ENCODE results near the gene DENND11. TPM values are rescaled to one million over a fixed set of nuclear protein-coding genes. Genes with fewer than 3 reads are reported as not detected.

DENND11 gene
- total RNA-seq, 4 donors from 2014 or later = 4.9 to 8.2 (median 6.7) TPM

GRCh38 chr7:141739250-141739649, 37.3 kb upstream of the DENND11 start:
- H3K27me3 ChIP-seq = no peaks in the 10 kb centered on the region
- intact Hi-C loops (cut with DNase I; ENCODE audit: low total_unique reads) = loop anchor here (2.0 kb wide), 1 partner anchor 36 kb away; the partner anchor contains the start of gene DENND11
- peak overlapping the region in 2 of 4 donors; percentile 81 to 85 for H3K27ac ChIP-seq
- DNase-seq (no peak), ATAC-seq (no peak)
- H3K4me1 ChIP-seq = peaks cover 15 to 18% of the 10 kb centered on the region in 2 donors
- peaks cover 0 to 48% of the 10 kb centered on the region in 2 donors for H3K36me3 ChIP-seq
- H3K4me3 ChIP-seq = peak overlapping the region; percentile 74 to 97 (median 84)
- TF ChIP-seq POLR2A (IDR thresholded peaks at IDR 0.05) (no peak), CTCF (IDR thresholded peaks at IDR 0.05 in 4 of 5, conservative IDR thresholded peaks at IDR 0.05 in 1 of 5) (no peak)
- in situ Hi-C loops (cut with MboI; ENCODE audit: low sequenced_read_pairs in 4 of 4) = loop anchor here in 1 of 4 donors (25.0 kb wide), 1 partner anchor 727 kb away; the partner anchor contains the start of gene MRPS33
- H3K9me3 ChIP-seq = no peaks in the 10 kb centered on the region

- no peak for DNase-seq
- ATAC-seq = no peak
- no peak for TF ChIP-seq CTCF (IDR thresholded peaks at IDR 0.05 in 4 of 5, conservative IDR thresholded peaks at IDR 0.05 in 1 of 5)
- TF ChIP-seq POLR2A (IDR thresholded peaks at IDR 0.05) = no peak
- Histone ChIP-seq H3K9me3 (no peaks in the 10 kb centered on the region), H3K4me1 (peaks cover 15 to 18% of the 10 kb centered on the region in 2 donors), H3K27me3 (no peaks in the 10 kb centered on the region), H3K4me3 (peak overlapping the region; percentile 74 to 97 (median 84)), H3K36me3 (peaks cover 0 to 41% of the 10 kb centered on the region in 2 donors), H3K27ac (peak overlapping the region; percentile 81 to 87 (median 84))
- intact Hi-C loops (cut with DNase I; ENCODE audit: low total_unique reads) (loop anchor here (1.0 to 2.0 kb wide), 4 partner anchors 36 to 813 kb away; partner anchors contain the start of gene DENND11), in situ Hi-C loops (cut with MboI; ENCODE audit: low sequenced_read_pairs in 4 of 4) (loop anchor here in 1 of 4 donors (25.0 kb wide), 1 partner anchor 726 kb away; the partner anchor contains the start of gene MRPS33)
These were observed 36.6 kb upstream of the DENND11 start for GRCh38 chr7:141738592-141739013.

GRCh38 chr7:141737836-141738591, 36.0 kb upstream of the DENND11 start, which contains the start of gene SSBP1:
SSBP1 (plus strand) TSS chr7:141738358; CDS start chr7:141739167, 809 bp downstream.
- peak; percentile 68 to 80 (median 76) for TF ChIP-seq CTCF (IDR thresholded peaks at IDR 0.05 in 4 of 5, conservative IDR thresholded peaks at IDR 0.05 in 1 of 5)
- TF ChIP-seq POLR2A (IDR thresholded peaks at IDR 0.05) = peak; percentile 57 to 67
- in situ Hi-C loops (cut with MboI; ENCODE audit: low sequenced_read_pairs in 4 of 4) (loop anchor here in 1 of 4 donors (25.0 kb wide), 1 partner anchor 726 kb away; the partner anchor contains the start of gene MRPS33), intact Hi-C loops (cut with DNase I; ENCODE audit: low total_unique reads) (loop anchor here (1.0 to 2.0 kb wide), 4 partner anchors 35 to 813 kb away; partner anchors contain the start of gene DENND11)
- no peaks in the 10 kb centered on the region for H3K9me3 ChIP-seq
- H3K27me3 ChIP-seq = no peaks in the 10 kb centered on the region
- peaks cover 15 to 18% of the 10 kb centered on the region in 2 donors for H3K4me1 ChIP-seq
- DNase-seq (peak; percentile 85 to 88), ATAC-seq (peak; percentile 98 to 99)
- H3K4me3 ChIP-seq = peak within 1 kb of the TSS; percentile 74 to 97 (median 84)
- peak within 1 kb of the TSS; percentile 81 to 87 (median 84) for H3K27ac ChIP-seq
- H3K36me3 ChIP-seq = peaks cover 0 to 35% of the 10 kb centered on the region in 2 donors

GRCh38 chr7:141737118-141737835, 35.3 kb upstream of the DENND11 start:
- H3K27me3 ChIP-seq = no peaks in the 10 kb centered on the region
- H3K36me3 ChIP-seq = peaks cover 0 to 28% of the 10 kb centered on the region in 2 donors
- intact Hi-C loops (cut with DNase I; ENCODE audit: low total_unique reads) = no loop called here
- peaks cover 15 to 18% of the 10 kb centered on the region in 2 donors for H3K4me1 ChIP-seq
- no peaks in the 10 kb centered on the region for H3K9me3 ChIP-seq
- H3K27ac ChIP-seq = peak overlapping the region; percentile 81 to 87 (median 84)
- peak overlapping the region; percentile 74 to 97 (median 84) for H3K4me3 ChIP-seq
- in situ Hi-C loops (cut with MboI; ENCODE audit: low sequenced_read_pairs in 4 of 4) = loop anchor here in 1 of 4 donors (25.0 kb wide), 1 partner anchor 725 kb away; the partner anchor contains the start of gene MRPS33
- DNase-seq = no peak
- TF ChIP-seq POLR2A (IDR thresholded peaks at IDR 0.05) = no peak
- TF ChIP-seq CTCF (IDR thresholded peaks at IDR 0.05 in 4 of 5, conservative IDR thresholded peaks at IDR 0.05 in 1 of 5) = no peak
- no peak for ATAC-seq
